Stomach (tissue), 9 donors: ENCODE results near the gene LGALS4. TPM values are rescaled to one million over a fixed set of nuclear protein-coding genes. Genes with fewer than 3 reads are reported as not detected.
"Not testable (repeated sequence)": the region's sequence is repeated elsewhere in the genome, so short reads cannot be mapped to it uniquely, and the experiment has no call there.

ENCODE experiments used
- DNase-seq, 2 donors: peaks; one replicate each; pipeline versions ENCODE4 v3.0.0 to v3.0.0-alpha.2; 2013 to 2019
- H3K27ac ChIP-seq, 5 donors: fragments of 200-600 bp in 4 of 5; sonication (generic) in 4 of 5; one replicate each; pipeline ENCODE4 v1.5.1; 2013 to 2019; ENCODE audit warnings: mild to moderate bottlenecking in 1 of 5, moderate library complexity in 1 of 5
- H3K27me3 ChIP-seq, 3 donors: fragments of 200-600 bp; sonication (generic); one replicate each; pipeline ENCODE4 v1.5.1; 2017 to 2019; ENCODE audit warnings: mixed run types in 1 of 3
- H3K36me3 ChIP-seq, 4 donors: fragments of 200-600 bp; sonication (generic); 1 replicate in 3 of 4; 2 replicates in 1 of 4; pipeline ENCODE4 v1.5.1; 2016 to 2019
- H3K4me1 ChIP-seq, 4 donors: fragments of 200-600 bp; sonication (generic); one replicate each; pipeline ENCODE4 v1.5.1; 2016 to 2019
- H3K4me3 ChIP-seq, 4 donors: fragments of 200-600 bp; sonication (generic) in 3 of 4; one replicate each; pipeline ENCODE4 v1.5.1; 2016 to 2019; ENCODE audit warnings: mild to moderate bottlenecking in 1 of 4
- H3K9me3 ChIP-seq, 4 donors: fragments of 200-600 bp; sonication (generic); one replicate each; pipeline ENCODE4 v1.5.1; 2016 to 2019
- EP300 ChIP-seq: sonication (generic); formaldehyde crosslinking; IDR thresholded peaks from one replicate; pipeline ENCODE4 v1.6.1; 2017; ENCODE audit warnings: antibody characterized with exemption
- POLR2A ChIP-seq, 4 donors: fragments of 450-650 bp; IDR thresholded peaks; one replicate each; pipeline ENCODE4 v1.6.1; 2016; ENCODE audit warnings: antibody characterized with exemption in 4 of 4, control low read depth in 2 of 4, mild to moderate bottlenecking in 1 of 4, moderate library complexity in 1 of 4
- POLR2AphosphoS5 ChIP-seq, 3 donors: sonication (generic); formaldehyde crosslinking; IDR thresholded peaks; one replicate each; pipeline ENCODE4 v1.6.1; 2016; ENCODE audit warnings: antibody characterized with exemption in 3 of 3
- WGBS, 5 donors: extraction: QIAGEN DNeasy Blood & Tissue Kit in 3 of 5; methylation state at CpG; one replicate each; pipeline versions ENCODE4 v1.1.5 to v1.1.7; 2013 to 2018; 5-methylcytosine and 5-hydroxymethylcytosine counted together
- intact Hi-C: fragments of 100-400 bp; cut with DNase I; formaldehyde crosslinking; loops from one replicate; pipeline ENCODE4 v1.15.1; 2023; ENCODE audit warnings: low total_unique reads
- polyA plus RNA-seq, 3 donors: library from polyadenylated mRNA; stranded (reverse); fragments of 200-250 nt; gene quantifications; one replicate each; pipeline ENCODE4 v1.2.3, GENCODE V29; 2013
- total RNA-seq, 5 donors: library from RNA; depleted of rRNA; stranded (reverse); fragments of >200 nt; gene quantifications; one replicate each; pipeline versions ENCODE4 v1.1.0 to v1.2.3, GENCODE V29; 2014 to 2016
- TF ChIP-seq, protein P1 (sequence below), 7 experiments: fragments of 450-650 bp in 4 of 7; fragments of 200-600 bp in 3 of 7; sonication (generic) in 3 of 7; IDR thresholded peaks; one replicate each; pipeline ENCODE4 v1.5.1; 2016 to 2019; ENCODE audit warnings: antibody characterized with exemption in 7 of 7, control low read depth in 2 of 7, mild to moderate bottlenecking in 1 of 7
- donor health status: healthy with polysubstance abuse.
- donor health status: Bipolar disorder and iron deficiency.
- donor health status: healthy.

Gene LGALS4
- total and polyA plus RNA-seq, 8 donors, result 23.5 to 1,765 (median 113) TPM

DNA sequence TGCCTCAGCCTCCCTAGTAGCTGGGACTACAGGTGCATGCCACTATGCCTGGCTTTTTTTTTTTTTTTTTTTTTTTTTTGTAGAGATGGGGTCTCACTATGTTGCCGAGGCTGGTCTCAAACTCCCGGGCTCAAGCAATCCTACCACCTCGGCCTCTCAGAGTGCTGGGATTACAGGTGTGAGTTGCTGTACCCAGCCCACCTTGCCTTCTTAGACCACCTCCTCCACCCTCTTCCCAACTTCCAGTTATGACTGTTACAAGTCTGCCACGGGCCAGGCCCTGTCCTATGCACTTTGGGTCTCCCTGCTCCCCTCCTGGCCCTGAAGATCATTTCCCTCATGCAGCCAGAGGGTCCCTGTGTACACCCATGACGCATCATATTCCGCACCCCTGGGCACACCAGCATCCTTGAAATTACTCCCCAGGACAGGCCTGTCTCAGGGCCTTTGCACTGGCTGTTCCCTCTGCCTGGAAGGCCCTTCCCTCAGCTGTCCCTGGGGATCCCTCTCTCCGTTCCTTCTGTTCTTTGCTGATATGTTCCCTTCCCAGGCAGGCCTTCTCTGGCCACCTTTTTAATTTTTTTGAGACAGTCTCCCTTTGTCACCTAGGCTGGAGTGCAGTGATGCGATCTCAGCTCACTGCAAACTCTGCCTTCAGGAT lies 3.0 kb downstream of the LGALS4 start:
- H3K4me1 ChIP-seq, result peaks cover 0 to 5% (median 2%) of the 10 kb centered on the region in 4 donors
- H3K36me3 ChIP-seq, result peaks cover 0 to 12% (median 5%) of the 10 kb centered on the region in 4 donors
- H3K4me3 ChIP-seq, result no peak overlapping the region
- no peaks in the 10 kb centered on the region for H3K9me3 ChIP-seq
- no peak for TF ChIP-seq POLR2A (IDR thresholded peaks at IDR 0.05)
- intact Hi-C loops, result no loop called here
- no peak overlapping the region for H3K27ac ChIP-seq
- 93 to 97% (median 96%) methylated on average over 7 to 8 of the region's 8 CpGs for WGBS, 5 donors
- DNase-seq, result no peak
- H3K27me3 ChIP-seq, result no peaks in the 10 kb centered on the region

DNA sequence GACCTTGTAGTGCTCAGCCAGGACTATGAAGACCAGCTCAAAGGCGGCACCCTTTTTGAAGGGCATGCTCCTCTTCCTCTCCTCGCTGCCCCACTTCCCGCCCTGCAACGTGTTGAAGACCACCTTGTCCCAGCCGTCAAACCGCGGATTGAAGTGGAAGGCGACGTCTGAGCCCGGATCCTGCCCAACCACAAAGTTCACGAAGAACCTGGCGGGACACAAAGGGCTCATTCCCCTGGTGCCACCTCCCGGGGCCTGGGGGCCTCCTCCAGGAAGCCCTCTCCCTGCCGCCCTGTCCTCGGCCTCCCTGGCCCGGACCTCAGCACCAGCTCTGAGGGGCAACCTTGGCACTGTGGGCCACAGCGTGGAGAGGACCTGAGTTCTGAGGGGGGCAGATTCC lies 4.0 kb downstream of the LGALS4 start:
- TF ChIP-seq POLR2AphosphoS5 (IDR thresholded peaks at IDR 0.05) (no peak), EP300 (no peak), POLR2A (IDR thresholded peaks at IDR 0.05) (no peak)
- TF ChIP-seq, protein P1, sequence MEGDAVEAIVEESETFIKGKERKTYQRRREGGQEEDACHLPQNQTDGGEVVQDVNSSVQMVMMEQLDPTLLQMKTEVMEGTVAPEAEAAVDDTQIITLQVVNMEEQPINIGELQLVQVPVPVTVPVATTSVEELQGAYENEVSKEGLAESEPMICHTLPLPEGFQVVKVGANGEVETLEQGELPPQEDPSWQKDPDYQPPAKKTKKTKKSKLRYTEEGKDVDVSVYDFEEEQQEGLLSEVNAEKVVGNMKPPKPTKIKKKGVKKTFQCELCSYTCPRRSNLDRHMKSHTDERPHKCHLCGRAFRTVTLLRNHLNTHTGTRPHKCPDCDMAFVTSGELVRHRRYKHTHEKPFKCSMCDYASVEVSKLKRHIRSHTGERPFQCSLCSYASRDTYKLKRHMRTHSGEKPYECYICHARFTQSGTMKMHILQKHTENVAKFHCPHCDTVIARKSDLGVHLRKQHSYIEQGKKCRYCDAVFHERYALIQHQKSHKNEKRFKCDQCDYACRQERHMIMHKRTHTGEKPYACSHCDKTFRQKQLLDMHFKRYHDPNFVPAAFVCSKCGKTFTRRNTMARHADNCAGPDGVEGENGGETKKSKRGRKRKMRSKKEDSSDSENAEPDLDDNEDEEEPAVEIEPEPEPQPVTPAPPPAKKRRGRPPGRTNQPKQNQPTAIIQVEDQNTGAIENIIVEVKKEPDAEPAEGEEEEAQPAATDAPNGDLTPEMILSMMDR (IDR thresholded peaks at IDR 0.05), result no peak
- peak overlapping the region in 1 of 5 donors; percentile 55 for H3K27ac ChIP-seq
- H3K4me3 ChIP-seq, result no peak overlapping the region
- no peaks in the 10 kb centered on the region for H3K9me3 ChIP-seq
- peaks cover 0 to 17% (median 7%) of the 10 kb centered on the region in 4 donors for H3K36me3 ChIP-seq
- H3K4me1 ChIP-seq, result peaks cover 0 to 3% (median 0%) of the 10 kb centered on the region in 4 donors
- DNase-seq, result no peak
- no peaks in the 10 kb centered on the region for H3K27me3 ChIP-seq
- intact Hi-C loops, result no loop called here
- 92 to 96% (median 95%) methylated on average over 17 of the region's 17 CpGs for WGBS, 5 donors

DNA sequence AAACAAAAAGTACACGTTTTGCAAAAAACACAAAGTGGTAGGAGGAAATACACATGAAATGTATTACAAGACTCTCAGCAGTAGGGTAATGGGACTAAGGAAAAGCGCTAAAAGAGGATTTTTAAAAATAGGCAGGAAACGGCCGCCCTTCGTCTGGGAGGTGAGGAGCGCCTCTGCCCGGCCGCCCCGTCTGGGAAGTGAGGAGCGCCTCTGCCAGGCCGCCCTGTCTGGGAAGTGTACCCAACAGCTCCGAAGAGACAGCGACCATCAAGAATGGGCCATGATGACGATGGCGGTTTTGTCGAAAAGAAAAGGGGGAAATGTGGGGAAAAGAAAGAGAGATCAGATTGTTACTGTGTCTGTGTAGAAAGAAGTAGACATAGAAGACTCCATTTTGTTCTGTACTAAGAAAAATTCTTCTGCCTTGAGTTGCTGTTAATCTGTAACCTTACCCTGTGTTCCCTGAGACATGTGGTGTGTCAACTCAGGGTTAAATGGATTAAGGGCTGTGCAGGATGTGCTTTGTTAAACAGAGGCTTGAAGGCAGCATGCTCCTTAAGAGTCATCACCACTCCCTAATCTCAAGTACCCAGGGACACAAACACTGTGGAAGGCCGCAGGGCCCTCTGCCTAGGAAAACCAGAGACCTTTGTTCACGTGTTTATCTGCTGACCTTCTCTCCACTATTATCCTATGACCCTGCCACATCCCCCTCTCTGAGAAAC lies 5.2 kb downstream of the LGALS4 start:
- Histone ChIP-seq H3K36me3 (peaks cover 0 to 25% (median 15%) of the 10 kb centered on the region in 4 donors), H3K27ac (peak overlapping the region in 1 of 5 donors; percentile 20)
- 75 to 89% (median 82%) methylated on average over 13 to 18 of the region's 18 CpGs for WGBS, 5 donors
- DNase-seq, H3K9me3 ChIP-seq, H3K27me3 ChIP-seq, H3K4me1 ChIP-seq, intact Hi-C loops, H3K4me3 ChIP-seq: not testable (repeated sequence)

DNA sequence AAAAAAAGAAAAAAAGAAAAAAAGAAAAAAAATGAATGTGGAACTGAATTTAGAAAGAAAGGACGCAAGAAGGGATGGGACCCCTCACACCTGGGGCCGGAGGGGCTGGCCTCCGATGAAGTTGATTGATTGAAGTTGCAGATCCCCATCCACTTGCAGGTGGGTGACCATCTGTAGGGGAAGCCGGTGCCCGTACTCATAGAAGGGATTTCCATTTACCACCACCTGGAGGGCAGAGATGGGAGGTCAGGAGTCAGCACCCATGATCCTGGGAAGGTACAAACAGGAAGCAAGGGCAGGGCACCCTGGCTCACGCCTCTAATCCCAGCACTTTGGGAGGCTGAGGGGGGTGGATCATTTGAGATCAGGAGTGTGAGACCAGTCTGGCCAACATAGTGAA lies 6.4 kb downstream of the LGALS4 start:
- WGBS, 5 donors, result 86 to 94% (median 90%) methylated on average over 6 of the region's 6 CpGs
- no peak for DNase-seq
- H3K4me3 ChIP-seq, result no peak overlapping the region
- H3K27ac ChIP-seq, result no peak overlapping the region
- H3K4me1 ChIP-seq, result peaks cover 0 to 3% (median 0%) of the 10 kb centered on the region in 4 donors
- TF ChIP-seq EP300 (no peak), POLR2AphosphoS5 (IDR thresholded peaks at IDR 0.05) (no peak), POLR2A (IDR thresholded peaks at IDR 0.05) (no peak)
- TF ChIP-seq, protein P1 (IDR thresholded peaks at IDR 0.05), result no peak
- no peaks in the 10 kb centered on the region for H3K27me3 ChIP-seq
- intact Hi-C loops, result no loop called here
- H3K36me3 ChIP-seq, result peaks cover 0 to 37% (median 26%) of the 10 kb centered on the region in 4 donors
- H3K9me3 ChIP-seq, result no peaks in the 10 kb centered on the region

DNA sequence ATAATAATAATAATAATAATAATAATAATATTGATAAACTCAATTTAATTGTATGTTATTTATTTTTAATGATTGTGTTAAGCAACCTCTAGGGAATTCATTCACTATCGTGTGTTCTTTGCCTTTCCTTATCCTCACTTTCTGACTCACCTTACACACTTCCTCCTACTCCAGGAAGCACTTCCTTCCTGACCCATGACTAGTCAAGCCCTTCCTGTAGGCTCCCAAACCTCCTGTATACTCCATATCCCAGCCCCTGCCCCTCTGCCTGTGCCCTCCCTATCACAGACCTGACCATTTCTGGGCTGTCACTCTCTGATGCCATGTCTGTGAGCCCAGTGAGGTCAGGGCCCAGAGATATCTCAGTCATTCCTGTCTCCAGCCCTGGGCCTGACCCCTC lies 7.6 kb downstream of the LGALS4 start:
- peaks cover 0 to 4% (median 0%) of the 10 kb centered on the region in 4 donors for H3K4me1 ChIP-seq
- no peaks in the 10 kb centered on the region for H3K27me3 ChIP-seq
- no peaks in the 10 kb centered on the region for H3K9me3 ChIP-seq
- TF ChIP-seq POLR2A (IDR thresholded peaks at IDR 0.05) (no peak), EP300 (no peak), POLR2AphosphoS5 (IDR thresholded peaks at IDR 0.05) (no peak)
- TF ChIP-seq, protein P1 (IDR thresholded peaks at IDR 0.05), result no peak
- H3K27ac ChIP-seq, result peak overlapping the region in 3 of 5 donors; percentile 19 to 53 (median 50)
- no peak overlapping the region for H3K4me3 ChIP-seq
- intact Hi-C loops, result no loop called here
- DNase-seq, result no peak
- WGBS, 5 donors, result 32 to 66% (median 52%) methylated on average over 1 of the region's 1 CpG
- H3K36me3 ChIP-seq, result peaks cover 0 to 44% (median 32%) of the 10 kb centered on the region in 4 donors
